Neural crest cell (in vitro differentiated cells): ENCODE measurements around the gene ATG4C. TPM values are rescaled to one million over a fixed set of nuclear protein-coding genes. Genes with fewer than 3 reads are reported as not detected.
A peak's percentile ranks its signal among the peaks of the same experiment; 100 is the strongest.

ENCODE experiments used
- DNase-seq: peaks from one replicate; pipeline ENCODE4 v3.0.0; 2021; ENCODE audit warnings: low read depth, mixed read lengths, low spot score
- H3K27ac Mint-ChIP-seq: one replicate; pipeline ENCODE4 v1.8.0; 2021; ENCODE audit warnings: mild to moderate bottlenecking, mixed read lengths; ENCODE audit not compliant: unreplicated experiment
- H3K27me3 Mint-ChIP-seq: 2 replicates; pipeline ENCODE4 v1.8.0; 2021; ENCODE audit warnings: low read depth, mild to moderate bottlenecking, mixed read lengths
- H3K36me3 Mint-ChIP-seq: 2 replicates; pipeline ENCODE4 v1.8.0; 2021; ENCODE audit warnings: low read depth, mild to moderate bottlenecking, mixed read lengths
- H3K4me1 Mint-ChIP-seq: 2 replicates; pipeline ENCODE4 v1.8.0; 2021; ENCODE audit warnings: mixed read lengths
- H3K4me3 Mint-ChIP-seq: one replicate; pipeline ENCODE4 v1.8.0; 2021; ENCODE audit warnings: mild to moderate bottlenecking, mixed read lengths
- H3K9me3 Mint-ChIP-seq: 2 replicates; pipeline ENCODE4 v1.8.0; 2021; ENCODE audit warnings: mixed read lengths
- CTCF ChIP-seq: fragments of 200-600 bp; sonication (generic); conservative IDR thresholded peaks from 2 replicates; pipeline ENCODE4 v1.5.0; 2021; ENCODE audit warnings: antibody characterized with exemption, mild to moderate bottlenecking
- total RNA-seq: library from RNA; stranded (reverse); gene quantifications from 2 replicates; pipeline ENCODE4 v1.2.1, GENCODE V29; 2021

The ATG4C gene
- total RNA-seq, 1 donor from 2014 or later = 14.5 TPM

- Mint-ChIP-seq H3K4me1 (peaks cover 23% of the 10 kb centered on the region), H3K9me3 (no peaks in the 10 kb centered on the region), H3K27ac (no peak overlapping the region), H3K36me3 (no peaks in the 10 kb centered on the region), H3K27me3 (peaks cover 3% of the 10 kb centered on the region), H3K4me3 (no peak overlapping the region)
- DNase-seq = no peak
- no peak for TF ChIP-seq CTCF
Measured at GRCh38 chr1:62884156-62884740, 100.3 kb downstream of the ATG4C start.

GRCh38 chr1:62887799-62888507, 104.0 kb downstream of the ATG4C start:
- Mint-ChIP-seq H3K27me3 (peaks cover 3% of the 10 kb centered on the region), H3K4me1 (peaks cover 25% of the 10 kb centered on the region), H3K27ac (no peak overlapping the region), H3K9me3 (peaks cover 3% of the 10 kb centered on the region), H3K4me3 (no peak overlapping the region), H3K36me3 (no peaks in the 10 kb centered on the region)
- no peak for DNase-seq
- no peak for TF ChIP-seq CTCF

- H3K4me1 Mint-ChIP-seq = peaks cover 14% of the 10 kb centered on the region
- H3K9me3 Mint-ChIP-seq = peaks cover 3% of the 10 kb centered on the region
- H3K27ac Mint-ChIP-seq = peak overlapping the region; percentile 73
- H3K27me3 Mint-ChIP-seq = no peaks in the 10 kb centered on the region
- no peak for TF ChIP-seq CTCF
- no peaks in the 10 kb centered on the region for H3K36me3 Mint-ChIP-seq
- H3K4me3 Mint-ChIP-seq = no peak overlapping the region
- no peak for DNase-seq
Measured at GRCh38 chr1:62891956-62892562, 108.1 kb downstream of the ATG4C start.

GRCh38 chr1:62897788-62898187, 113.9 kb downstream of the ATG4C start:
- Mint-ChIP-seq H3K36me3 (no peaks in the 10 kb centered on the region), H3K9me3 (no peaks in the 10 kb centered on the region), H3K27ac (no peak overlapping the region), H3K4me3 (no peak overlapping the region), H3K4me1 (no peaks in the 10 kb centered on the region), H3K27me3 (no peaks in the 10 kb centered on the region)
- TF ChIP-seq CTCF = no peak
- no peak for DNase-seq

- TF ChIP-seq CTCF = no peak
- no peak for DNase-seq
- H3K27ac Mint-ChIP-seq = no peak overlapping the region
- no peak overlapping the region for H3K4me3 Mint-ChIP-seq
- peaks cover 6% of the 10 kb centered on the region for H3K4me1 Mint-ChIP-seq
- H3K27me3 Mint-ChIP-seq = no peaks in the 10 kb centered on the region
- no peaks in the 10 kb centered on the region for H3K9me3 Mint-ChIP-seq
- H3K36me3 Mint-ChIP-seq = no peaks in the 10 kb centered on the region
Measured at GRCh38 chr1:62900566-62900965, 116.6 kb downstream of the ATG4C start.
